Measurements from ENCODE around the gene CENPV. TPM values are rescaled to one million over a fixed set of nuclear protein-coding genes. Genes with fewer than 3 reads are reported as not detected.
"Not testable (repeated sequence)": the region's sequence is repeated elsewhere in the genome, so short reads cannot be mapped to it uniquely, and the experiment has no call there.

CENPV gene
- polyA plus RNA-seq (2013, experiment 1 of 2) = 149 TPM
- polyA plus RNA-seq (2013, experiment 2 of 2) = 138 TPM

DNA sequence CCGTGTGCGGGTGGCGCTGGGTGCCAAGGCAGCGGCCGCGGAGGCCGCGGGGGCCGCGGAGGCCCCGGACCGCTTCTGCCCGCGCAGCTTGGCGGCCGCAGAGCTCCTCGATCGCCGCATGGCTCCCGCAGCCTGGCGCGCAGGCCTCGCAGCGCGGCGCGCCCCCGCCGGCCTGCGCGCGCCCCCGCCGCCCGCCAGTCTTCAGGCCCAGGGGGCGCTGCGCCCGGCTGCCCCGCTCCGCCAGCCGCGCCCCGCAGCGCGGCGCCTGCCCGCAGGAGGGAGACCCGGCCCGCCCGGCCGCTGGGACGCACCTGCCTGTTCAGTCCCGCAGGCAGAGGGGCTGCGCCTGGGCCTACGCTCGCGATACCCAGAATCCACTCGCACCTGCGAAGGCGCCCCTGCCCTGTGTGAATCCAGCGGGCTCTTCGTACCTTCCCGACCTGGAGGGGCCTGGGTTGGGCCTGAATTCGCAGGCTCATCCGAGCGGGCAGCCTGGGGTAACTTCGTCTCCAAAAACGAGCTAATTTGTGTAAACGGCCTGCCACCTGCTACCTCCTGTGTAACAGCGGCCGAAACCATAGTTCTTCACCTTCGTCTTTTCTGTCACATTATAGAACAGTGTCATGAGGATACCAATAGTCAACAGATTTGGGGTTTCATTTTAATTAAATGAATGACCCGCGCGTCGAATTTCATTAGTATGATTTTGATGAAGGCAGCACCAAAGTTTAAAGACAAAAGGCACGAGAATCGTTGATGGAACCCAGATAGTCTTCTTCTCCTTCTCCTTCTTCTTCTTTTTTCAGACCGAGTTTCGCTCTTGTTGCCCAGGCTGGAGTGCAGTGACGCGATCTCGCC is at the start of gene CENPV:
CENPV (minus strand) TSS at position 153 of the 858 bp plus-strand sequence; CDS start at position 120, 33 bp downstream.
- WGBS, 2 experiments (ENCODE audit: insufficient coverage in 2 of 2) = 23 to 26% methylated on average over 44 to 60 of the region's 83 CpGs
- Histone ChIP-seq H3K27ac (ENCODE audit: low read depth, low read length, severe bottlenecking) (peak within 1 kb of the TSS; percentile 83), H3K9me3 (ENCODE audit: control insufficient read depth, low read length) (no peaks in the 10 kb centered on the region), H3K4me1 (ENCODE audit: control insufficient read depth, insufficient read depth, low read length, poor library complexity, severe bottlenecking) (peaks cover 2% of the 10 kb centered on the region), H3K4me3 (ENCODE audit: extremely low read depth, insufficient read depth, low read length, poor library complexity, severe bottlenecking) (peak within 1 kb of the TSS; percentile 73), H3K36me3 (ENCODE audit: control insufficient read depth, insufficient read depth, low read length) (peaks cover 22% of the 10 kb centered on the region)

DNA sequence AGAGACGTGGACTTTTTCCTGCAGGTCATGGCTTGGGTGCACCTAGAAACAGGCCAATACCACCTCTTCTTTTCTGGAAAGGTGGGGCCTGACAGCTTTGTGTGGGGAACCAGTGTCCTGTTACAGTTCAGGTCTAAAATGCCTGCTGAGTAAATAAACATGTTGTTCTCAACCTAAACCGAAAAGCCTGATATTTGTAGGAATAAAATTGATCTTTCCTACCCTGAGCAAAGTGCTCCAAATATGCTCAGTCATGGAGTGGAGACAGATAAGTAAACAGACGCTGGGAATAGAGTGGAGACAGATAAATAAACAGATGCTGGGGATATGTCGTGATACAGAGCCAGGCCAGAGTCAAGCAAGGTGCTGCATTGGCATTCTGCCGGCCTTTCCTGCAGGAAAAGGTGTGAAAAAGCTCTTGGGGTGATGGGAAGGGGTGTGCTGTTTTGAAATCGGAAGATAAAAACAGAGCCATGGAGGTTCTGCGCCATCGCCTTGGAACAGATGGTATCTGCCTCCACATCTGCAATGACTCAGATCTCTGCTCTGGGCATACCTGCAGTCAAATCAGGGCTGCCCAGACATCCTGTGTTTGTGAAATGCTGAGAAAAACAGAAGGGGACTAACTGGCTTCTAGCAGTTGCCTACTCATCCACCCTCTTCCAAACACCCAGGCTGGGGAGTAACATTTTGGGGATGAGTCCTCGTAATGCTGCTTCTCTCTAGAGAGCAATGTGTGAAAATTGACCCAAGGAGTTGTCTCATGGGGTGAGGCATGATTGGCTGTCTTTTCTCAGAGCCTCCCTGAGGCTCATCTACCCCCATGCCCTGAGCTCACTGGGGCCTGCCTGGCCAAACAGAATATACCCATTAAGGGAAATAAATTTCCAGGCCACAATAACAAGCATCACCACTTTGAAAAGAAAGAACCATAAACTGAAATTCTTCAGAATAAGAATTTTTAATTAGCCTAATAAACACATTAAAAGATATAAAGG is 45.3 kb upstream of the CENPV start:
- WGBS, 2 experiments (ENCODE audit: insufficient coverage in 2 of 2) = 37 to 62% methylated on average over 3 of the region's 9 CpGs
- H3K27ac ChIP-seq (ENCODE audit: low read depth, low read length, severe bottlenecking) = peak overlapping the region; percentile 87
- no peaks in the 10 kb centered on the region for H3K9me3 ChIP-seq (ENCODE audit: control insufficient read depth, low read length)
- no peaks in the 10 kb centered on the region for H3K36me3 ChIP-seq (ENCODE audit: control insufficient read depth, insufficient read depth, low read length)
- no peak overlapping the region for H3K4me3 ChIP-seq (ENCODE audit: extremely low read depth, insufficient read depth, low read length, poor library complexity, severe bottlenecking)
- peaks cover 11% of the 10 kb centered on the region for H3K4me1 ChIP-seq (ENCODE audit: control insufficient read depth, insufficient read depth, low read length, poor library complexity, severe bottlenecking)

DNA sequence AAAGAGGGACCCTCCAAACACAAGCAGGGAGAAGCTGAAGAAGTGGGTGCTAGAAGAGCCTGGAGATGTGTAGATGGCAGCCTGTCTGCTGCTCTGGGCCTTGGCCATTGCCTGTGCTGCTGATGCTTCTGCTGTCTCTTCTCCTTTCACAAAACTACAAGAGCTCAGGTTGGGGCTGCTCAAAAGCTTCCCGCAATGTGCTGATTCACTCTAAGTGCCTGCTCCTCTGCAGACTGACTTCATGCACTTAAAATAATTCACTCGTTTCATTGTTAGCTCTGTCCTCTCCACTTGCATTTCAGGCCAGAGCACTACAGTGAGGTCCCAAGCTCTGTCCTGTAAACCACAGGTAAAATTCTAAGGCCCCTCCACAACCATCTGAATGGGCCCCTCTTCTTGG is 43.4 kb upstream of the CENPV start:
- H3K4me1 ChIP-seq (ENCODE audit: control insufficient read depth, insufficient read depth, low read length, poor library complexity, severe bottlenecking) = peaks cover 11% of the 10 kb centered on the region
- H3K9me3 ChIP-seq (ENCODE audit: control insufficient read depth, low read length); H3K36me3 ChIP-seq (ENCODE audit: control insufficient read depth, insufficient read depth, low read length); H3K4me3 ChIP-seq (ENCODE audit: extremely low read depth, insufficient read depth, low read length, poor library complexity, severe bottlenecking): not testable (repeated sequence)
- 84 to 100% methylated on average over 1 to 2 of the region's 2 CpGs for whole genome bisulfite sequencing, 2 experiments (ENCODE audit: insufficient coverage in 2 of 2)
- peak overlapping the region; percentile 66 for H3K27ac ChIP-seq (ENCODE audit: low read depth, low read length, severe bottlenecking)

DNA sequence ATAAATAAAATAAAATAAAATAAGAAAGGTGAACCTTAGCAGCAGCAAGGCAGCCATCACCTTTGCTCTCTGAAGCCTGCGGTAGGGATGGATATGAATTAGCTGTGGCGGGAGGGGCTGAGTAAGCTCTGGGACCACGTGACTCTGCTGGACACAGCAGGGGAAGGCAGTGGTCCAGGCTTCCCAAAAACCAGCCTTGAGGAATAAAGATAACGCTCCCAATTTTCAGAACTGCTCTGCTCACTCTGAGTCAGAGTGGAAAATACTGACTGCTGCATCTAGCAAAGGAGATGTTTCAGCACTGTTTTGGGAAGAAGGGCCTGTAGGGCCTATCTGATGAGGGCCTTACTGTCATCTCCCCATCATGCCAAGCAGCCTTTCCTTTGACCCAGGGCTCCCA is 42.6 kb upstream of the CENPV start:
- peak overlapping the region; percentile 66 for H3K27ac ChIP-seq (ENCODE audit: low read depth, low read length, severe bottlenecking)

DNA sequence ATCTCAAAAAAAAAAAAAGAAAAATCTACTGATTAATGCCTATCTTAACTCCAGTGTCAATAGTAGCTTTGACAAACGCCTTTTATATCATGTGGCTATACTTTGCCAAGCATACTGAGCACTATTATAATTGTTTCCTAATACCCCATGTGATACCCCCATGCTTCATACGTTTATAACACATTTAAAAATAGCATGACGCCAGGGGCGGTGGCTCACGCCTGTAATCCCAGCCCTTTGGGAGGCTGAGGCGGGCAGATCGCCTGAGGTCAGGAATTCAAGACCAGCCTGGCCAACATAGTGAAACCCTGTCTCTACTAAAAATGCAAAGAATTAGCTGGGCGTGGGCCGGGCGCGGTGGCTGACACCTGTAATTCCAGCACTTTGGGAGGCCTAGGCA is 39.2 kb upstream of the CENPV start:
- H3K9me3 ChIP-seq (ENCODE audit: control insufficient read depth, low read length); H3K36me3 ChIP-seq (ENCODE audit: control insufficient read depth, insufficient read depth, low read length); H3K4me3 ChIP-seq (ENCODE audit: extremely low read depth, insufficient read depth, low read length, poor library complexity, severe bottlenecking); H3K4me1 ChIP-seq (ENCODE audit: control insufficient read depth, insufficient read depth, low read length, poor library complexity, severe bottlenecking); H3K27ac ChIP-seq (ENCODE audit: low read depth, low read length, severe bottlenecking): not testable (repeated sequence)
- 89 to 98% methylated on average over 6 to 11 of the region's 11 CpGs for WGBS, 2 experiments (ENCODE audit: insufficient coverage in 2 of 2)

More for the DNA sequence above, 42.6 kb upstream of the CENPV start:
- peaks cover 11% of the 10 kb centered on the region for H3K4me1 ChIP-seq (ENCODE audit: control insufficient read depth, insufficient read depth, low read length, poor library complexity, severe bottlenecking)
- H3K9me3 ChIP-seq (ENCODE audit: control insufficient read depth, low read length); H3K36me3 ChIP-seq (ENCODE audit: control insufficient read depth, insufficient read depth, low read length); H3K4me3 ChIP-seq (ENCODE audit: extremely low read depth, insufficient read depth, low read length, poor library complexity, severe bottlenecking): not testable (repeated sequence)
- 71 to 92% methylated on average over 1 to 3 of the region's 4 CpGs for WGBS, 2 experiments (ENCODE audit: insufficient coverage in 2 of 2)

DNA sequence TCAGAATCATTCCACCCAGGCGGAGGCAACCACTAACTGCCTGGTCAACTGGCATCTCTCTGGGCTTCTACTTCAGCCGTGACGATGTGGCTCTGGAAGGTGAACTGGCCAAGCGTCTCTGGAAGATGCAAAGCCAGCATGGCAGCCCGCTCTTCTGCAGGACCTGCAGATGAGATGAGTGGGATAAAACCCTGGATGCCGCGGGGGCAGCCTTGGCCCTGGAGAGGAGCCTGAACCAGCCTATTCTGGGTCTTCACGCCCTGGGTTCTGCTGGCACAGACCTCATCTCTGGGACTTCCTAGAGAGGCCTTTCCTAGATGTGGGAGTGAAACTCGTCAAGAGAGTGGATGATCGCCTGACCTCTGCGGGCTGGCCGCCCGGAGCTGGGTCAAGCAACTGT is 38.2 kb upstream of the CENPV start:
- Histone ChIP-seq H3K36me3 (ENCODE audit: control insufficient read depth, insufficient read depth, low read length) (no peaks in the 10 kb centered on the region), H3K27ac (ENCODE audit: low read depth, low read length, severe bottlenecking) (no peak overlapping the region), H3K4me3 (ENCODE audit: extremely low read depth, insufficient read depth, low read length, poor library complexity, severe bottlenecking) (no peak overlapping the region), H3K9me3 (ENCODE audit: control insufficient read depth, low read length) (no peaks in the 10 kb centered on the region), H3K4me1 (ENCODE audit: control insufficient read depth, insufficient read depth, low read length, poor library complexity, severe bottlenecking) (peaks cover 3% of the 10 kb centered on the region)
- WGBS, 2 experiments (ENCODE audit: insufficient coverage in 2 of 2) = 96 to 97% methylated on average over 11 to 13 of the region's 13 CpGs

DNA sequence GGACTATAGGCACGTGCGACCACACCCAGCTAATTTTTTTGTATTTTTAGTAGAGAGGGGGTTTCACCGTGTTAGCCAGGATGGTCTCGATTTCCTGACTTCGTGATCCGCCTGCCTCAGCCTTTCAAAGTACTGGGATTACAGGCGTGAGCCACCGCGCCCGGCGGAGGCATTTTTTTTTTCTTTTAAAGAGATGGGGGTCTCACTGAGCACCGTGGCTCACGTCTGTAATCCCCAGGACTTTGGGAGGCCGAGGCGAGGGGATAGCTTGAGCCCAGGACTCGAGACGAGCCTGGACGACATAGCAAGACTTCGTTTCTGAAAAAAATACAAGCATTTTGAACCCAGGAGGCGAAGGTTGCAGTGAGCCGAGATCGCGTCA is 32.8 kb upstream of the CENPV start:
- H3K4me3 ChIP-seq (ENCODE audit: extremely low read depth, insufficient read depth, low read length, poor library complexity, severe bottlenecking); H3K9me3 ChIP-seq (ENCODE audit: control insufficient read depth, low read length); H3K4me1 ChIP-seq (ENCODE audit: control insufficient read depth, insufficient read depth, low read length, poor library complexity, severe bottlenecking): not testable (repeated sequence)
- WGBS, 2 experiments (ENCODE audit: insufficient coverage in 2 of 2) = 64 to 76% methylated on average over 12 to 19 of the region's 23 CpGs
- H3K27ac ChIP-seq (ENCODE audit: low read depth, low read length, severe bottlenecking) = peak overlapping the region; percentile 77
- H3K36me3 ChIP-seq (ENCODE audit: control insufficient read depth, insufficient read depth, low read length) = peaks cover 23% of the 10 kb centered on the region

DNA sequence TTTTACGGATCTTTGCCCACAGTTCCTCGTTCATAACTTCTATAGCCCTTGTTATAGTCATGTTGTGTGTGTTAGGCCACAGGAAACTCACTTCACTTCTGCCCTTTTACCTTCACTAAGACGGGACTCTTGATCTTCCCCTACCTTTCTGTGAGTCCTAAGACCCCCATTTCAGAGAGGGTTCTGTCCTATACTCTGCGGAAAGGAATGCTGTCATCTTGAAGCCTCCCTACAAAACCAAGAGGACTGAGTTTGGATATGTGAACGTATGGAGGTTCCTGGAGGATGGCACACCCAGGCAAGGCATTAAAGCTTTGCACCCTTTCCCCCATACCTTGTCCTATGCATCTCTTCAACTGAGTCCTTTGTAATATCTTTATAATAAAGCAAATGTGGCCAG is 31.3 kb upstream of the CENPV start:
- WGBS, 2 experiments (ENCODE audit: insufficient coverage in 2 of 2) = 80 to 100% methylated on average over 1 of the region's 5 CpGs
- Histone ChIP-seq H3K4me3 (ENCODE audit: extremely low read depth, insufficient read depth, low read length, poor library complexity, severe bottlenecking) (no peak overlapping the region), H3K27ac (ENCODE audit: low read depth, low read length, severe bottlenecking) (no peak overlapping the region), H3K9me3 (ENCODE audit: control insufficient read depth, low read length) (peaks cover 4% of the 10 kb centered on the region), H3K36me3 (ENCODE audit: control insufficient read depth, insufficient read depth, low read length) (peaks cover 23% of the 10 kb centered on the region), H3K4me1 (ENCODE audit: control insufficient read depth, insufficient read depth, low read length, poor library complexity, severe bottlenecking) (peaks cover 9% of the 10 kb centered on the region)

DNA sequence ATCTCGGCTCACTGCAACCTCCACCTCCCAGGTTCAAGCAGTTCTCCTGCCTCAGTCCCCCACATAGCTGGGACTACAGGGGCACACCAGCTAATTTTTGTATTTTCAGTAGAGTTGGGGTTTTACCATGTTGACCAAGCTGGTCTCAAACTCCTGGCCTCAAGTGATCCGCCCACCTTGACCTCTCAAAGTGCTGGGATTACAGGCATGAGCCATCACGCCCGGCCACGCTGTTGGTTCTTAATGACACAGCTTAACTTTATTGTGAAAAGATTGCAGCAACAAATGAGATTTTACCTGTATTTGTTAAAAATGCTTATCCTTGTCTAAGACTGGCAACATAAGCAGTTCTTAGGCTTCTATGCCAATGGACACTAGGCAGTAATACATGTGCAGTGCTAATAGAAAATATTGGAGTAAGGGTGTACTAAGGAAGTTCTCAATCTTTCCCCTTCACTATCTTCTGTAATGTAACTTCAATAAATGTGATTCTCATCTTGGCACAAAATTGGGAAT is 30.6 kb upstream of the CENPV start:
- Histone ChIP-seq H3K27ac (ENCODE audit: low read depth, low read length, severe bottlenecking) (no peak overlapping the region), H3K9me3 (ENCODE audit: control insufficient read depth, low read length) (peaks cover 4% of the 10 kb centered on the region), H3K4me3 (ENCODE audit: extremely low read depth, insufficient read depth, low read length, poor library complexity, severe bottlenecking) (no peak overlapping the region), H3K36me3 (ENCODE audit: control insufficient read depth, insufficient read depth, low read length) (peaks cover 23% of the 10 kb centered on the region), H3K4me1 (ENCODE audit: control insufficient read depth, insufficient read depth, low read length, poor library complexity, severe bottlenecking) (peaks cover 9% of the 10 kb centered on the region)
- WGBS, 2 experiments (ENCODE audit: insufficient coverage in 2 of 2) = 100% methylated on average over 2 to 5 of the region's 5 CpGs

DNA sequence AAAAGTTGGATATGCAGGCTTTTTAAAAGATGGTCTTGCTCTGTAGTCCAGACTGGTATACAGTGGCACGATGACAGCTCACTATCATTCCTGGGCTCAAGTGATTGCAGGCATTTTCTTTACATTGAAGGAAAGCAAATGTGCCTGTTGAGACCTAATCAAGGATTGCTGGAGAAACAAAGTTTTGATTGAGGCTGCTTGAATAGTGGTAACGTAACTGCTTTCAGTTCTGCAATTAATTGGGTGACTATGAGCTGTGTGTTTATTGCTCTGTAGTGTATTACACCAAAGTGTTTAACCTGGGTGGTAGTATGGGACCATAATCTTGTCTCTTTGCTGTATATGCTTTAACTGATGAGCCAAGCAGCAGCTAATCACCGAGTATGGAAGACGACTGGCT is 29.9 kb upstream of the CENPV start:
- peaks cover 23% of the 10 kb centered on the region for H3K36me3 ChIP-seq (ENCODE audit: control insufficient read depth, insufficient read depth, low read length)
- 79 to 85% methylated on average over 3 to 4 of the region's 4 CpGs for WGBS, 2 experiments (ENCODE audit: insufficient coverage in 2 of 2)
- H3K4me3 ChIP-seq (ENCODE audit: extremely low read depth, insufficient read depth, low read length, poor library complexity, severe bottlenecking) = peak overlapping the region; percentile 19
- H3K4me1 ChIP-seq (ENCODE audit: control insufficient read depth, insufficient read depth, low read length, poor library complexity, severe bottlenecking) = peaks cover 9% of the 10 kb centered on the region
- no peak overlapping the region for H3K27ac ChIP-seq (ENCODE audit: low read depth, low read length, severe bottlenecking)
- H3K9me3 ChIP-seq (ENCODE audit: control insufficient read depth, low read length) = peaks cover 4% of the 10 kb centered on the region

Measured in mesodermal cell (in vitro differentiated cells).